ENCODE data around the gene NLRP6.
"Not testable (repeated sequence)": the region's sequence is repeated elsewhere in the genome, so short reads cannot be mapped to it uniquely, and the experiment has no call there.

Gene NLRP6

DNA sequence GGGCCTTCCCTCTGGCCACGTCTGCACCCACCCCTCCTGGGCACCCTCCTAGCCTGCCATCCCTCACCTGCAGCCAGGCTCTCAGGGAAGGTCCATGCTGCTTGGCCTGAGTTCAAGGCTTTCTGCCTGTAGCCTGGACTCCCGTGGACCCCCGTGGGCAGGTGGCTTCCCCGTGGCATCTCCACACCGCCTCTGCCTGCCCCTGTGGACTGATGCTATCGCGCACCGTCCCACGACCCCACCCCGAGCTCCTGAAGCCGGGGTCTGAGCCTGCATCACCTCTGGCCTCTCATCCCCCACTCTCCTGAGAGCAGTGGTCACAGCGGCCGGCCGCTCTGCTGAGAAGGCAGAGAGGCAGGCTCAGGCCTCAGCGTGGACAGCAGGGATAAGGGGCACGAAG lies 16.6 kb downstream of the NLRP6 start:
- FAIRE-seq: no peak

DNA sequence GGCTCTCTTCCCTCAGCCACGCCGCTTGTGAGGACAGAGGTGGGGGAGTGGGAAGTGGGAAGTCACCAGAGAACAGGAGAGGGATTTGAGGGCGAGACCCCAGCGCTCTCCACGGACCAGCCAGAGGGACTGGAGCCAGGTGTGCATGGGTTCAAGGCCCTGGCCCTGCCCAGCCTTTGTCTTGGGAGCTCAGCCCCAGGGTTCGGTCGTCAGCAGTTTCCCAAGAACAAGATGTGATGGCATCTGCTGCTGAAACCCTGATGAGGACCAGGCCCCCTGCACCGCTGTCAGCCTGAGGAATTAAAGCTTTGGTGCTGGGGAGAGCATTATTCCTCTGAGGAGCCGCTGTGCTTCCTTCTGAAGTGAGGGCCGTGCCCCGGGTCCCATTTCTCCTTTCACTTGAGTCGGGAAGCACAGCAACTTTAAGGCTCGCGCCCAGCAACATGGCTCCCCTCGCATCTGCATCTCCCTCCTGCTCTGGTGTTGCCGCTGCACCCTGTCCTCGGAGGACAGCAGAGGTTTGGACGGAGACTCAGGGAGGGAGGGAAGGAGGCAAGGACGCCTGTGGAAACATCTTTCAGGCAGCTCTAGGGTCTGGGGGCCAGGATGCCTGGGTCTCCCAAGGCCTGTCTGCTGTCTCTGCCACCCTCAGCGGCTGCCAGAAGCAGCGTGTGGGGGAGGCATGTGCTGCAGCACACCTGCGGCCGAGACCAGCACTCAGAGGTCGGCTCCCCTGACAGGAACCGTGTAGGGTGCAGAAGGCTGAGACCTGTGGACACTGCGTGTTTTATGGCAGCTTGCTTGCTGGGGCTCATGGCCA lies 17.4 kb downstream of the NLRP6 start:
- FAIRE-seq: no peak

DNA sequence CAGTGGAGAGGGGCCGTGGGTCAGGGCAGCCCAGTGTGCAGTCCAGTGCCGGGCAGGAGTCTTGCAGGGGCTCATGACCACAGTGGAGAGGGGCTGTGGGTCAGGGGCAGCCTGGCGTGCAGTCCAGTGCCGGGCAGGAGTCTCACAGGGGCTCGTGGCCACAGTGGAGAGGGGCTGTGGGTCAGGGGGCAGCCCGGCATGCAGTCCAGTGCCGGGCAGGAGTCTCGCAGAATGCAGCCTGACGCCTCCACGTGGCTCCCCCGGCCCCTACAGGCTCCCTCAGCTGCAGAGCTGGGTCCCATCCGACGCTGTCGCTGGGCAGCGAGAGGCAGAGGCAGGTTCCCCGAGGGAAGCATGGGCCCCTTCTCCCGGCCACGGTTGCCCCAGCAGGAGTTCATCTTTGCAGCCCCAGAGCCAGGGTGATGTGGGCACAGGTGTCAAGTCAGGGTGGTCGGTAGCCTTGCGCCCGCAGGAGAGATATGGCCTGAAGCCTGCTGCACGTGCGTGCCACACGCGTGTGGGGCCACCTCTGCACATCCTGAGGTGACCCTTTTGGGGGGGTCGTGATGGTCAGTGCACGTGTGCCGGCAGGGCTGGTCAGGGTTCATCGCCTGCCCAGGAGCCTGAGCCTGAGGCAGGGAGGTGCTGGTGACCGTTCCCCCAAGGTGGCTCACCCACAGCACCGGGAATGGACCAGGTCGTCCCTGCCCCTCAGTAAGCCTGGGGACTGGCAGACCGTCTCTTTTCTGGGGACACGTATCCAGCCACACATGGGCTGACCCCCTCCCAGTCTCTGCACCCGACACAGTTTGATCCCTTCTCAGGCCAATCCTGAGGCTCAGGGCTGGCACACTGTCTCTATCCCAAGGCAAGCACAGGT lies 18.2 kb downstream of the NLRP6 start:
- FAIRE-seq: no peak

DNA sequence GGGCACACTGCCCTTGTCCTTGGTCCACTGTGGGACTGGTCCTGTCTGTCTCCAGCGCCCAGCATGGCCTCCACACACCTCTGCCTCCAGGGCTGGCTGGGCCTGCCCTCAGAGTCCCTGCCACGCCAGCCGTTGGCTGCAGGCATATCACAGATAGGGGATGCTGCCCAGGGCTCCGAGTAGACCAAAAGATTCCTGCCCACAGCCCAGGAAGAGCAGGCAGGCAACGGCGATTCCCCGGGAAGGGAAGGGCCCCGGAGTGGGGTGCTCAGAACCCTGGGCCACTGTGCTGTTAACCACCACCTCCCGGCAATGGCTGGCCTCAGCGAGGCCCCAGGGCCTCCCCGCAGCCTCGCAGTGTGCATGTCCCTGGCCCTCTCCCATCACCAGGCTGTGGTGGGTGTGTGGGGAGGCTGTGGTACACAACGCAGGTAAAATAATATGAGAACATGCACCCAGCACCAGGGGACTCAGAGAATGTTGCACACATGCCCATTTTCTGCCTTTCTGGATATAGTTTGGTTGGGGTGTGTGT lies 18.9 kb downstream of the NLRP6 start:
- no peak for FAIRE-seq

- FAIRE-seq: no peak
Measured at GRCh38 chr11:297586-298405, 19.6 kb downstream of the NLRP6 start.

GRCh38 chr11:298406-299065 lies 20.3 kb downstream of the NLRP6 start:
- no peak for FAIRE-seq

GRCh38 chr11:299081-299891 lies 21.1 kb downstream of the NLRP6 start, which contains the start of gene IFITM5:
TSS of gene IFITM5 (minus strand) at chr11:299526. CDS start at chr11:299490, 36 bp downstream.
- FAIRE-seq: no peak

DNA sequence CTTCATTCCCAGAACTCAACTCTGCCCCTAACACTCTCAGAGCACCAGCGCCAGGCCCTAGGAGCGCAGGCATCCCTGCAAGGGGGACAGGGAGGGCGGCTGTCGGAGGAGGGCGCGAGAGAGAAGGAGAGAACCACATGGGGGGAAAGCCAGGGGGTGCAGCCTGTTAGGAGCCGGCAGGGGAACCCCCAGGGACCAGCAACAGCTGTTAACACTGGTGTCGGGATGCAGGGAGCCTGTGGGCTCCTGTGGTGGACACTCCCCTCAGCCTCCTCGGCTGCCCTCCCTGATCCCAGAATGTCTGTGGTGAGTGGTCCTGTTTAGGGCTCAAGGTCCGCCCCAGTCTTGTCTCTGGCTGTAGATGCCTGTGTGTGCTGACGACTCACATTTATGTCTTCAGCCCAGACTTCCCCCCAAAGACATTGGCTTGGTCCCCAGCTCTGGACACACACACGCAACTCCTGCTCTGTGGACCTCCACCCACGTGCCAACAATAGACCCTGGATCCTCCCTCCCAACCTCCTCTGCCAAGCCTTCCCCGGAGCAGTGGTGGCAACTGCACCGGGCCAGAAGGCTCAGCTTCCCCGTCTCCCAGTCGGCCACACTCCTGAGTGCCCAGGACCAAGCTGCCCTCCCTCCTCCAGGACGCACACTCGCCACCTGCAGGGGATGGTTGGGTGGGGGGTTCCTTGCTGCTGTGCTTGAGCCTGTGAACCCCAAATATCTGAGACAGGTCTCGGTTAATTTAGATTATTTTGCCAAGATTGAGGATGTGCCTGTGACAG lies 21.9 kb downstream of the NLRP6 start:
- FAIRE-seq: no peak

DNA sequence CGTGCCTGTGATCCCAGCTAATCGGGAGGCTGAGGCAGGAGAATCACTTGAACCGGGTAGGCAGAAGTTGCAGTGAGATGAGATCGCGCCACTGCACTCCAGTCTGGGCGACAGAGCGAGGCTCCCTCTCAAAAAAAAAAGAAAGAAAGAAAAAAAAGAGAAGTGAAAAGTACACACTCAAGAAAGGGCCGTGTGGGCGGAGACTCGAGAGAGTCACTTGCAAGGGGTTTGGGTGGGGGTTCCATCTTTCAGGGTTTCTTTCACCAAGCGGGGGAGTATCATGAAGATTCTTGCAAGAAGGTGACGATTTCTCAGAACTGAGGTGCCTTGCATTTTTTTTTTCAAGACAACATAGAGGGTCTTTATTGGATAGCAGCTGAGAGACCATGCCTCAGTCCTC lies 25.2 kb downstream of the NLRP6 start:
- no peak for FAIRE-seq

DNA sequence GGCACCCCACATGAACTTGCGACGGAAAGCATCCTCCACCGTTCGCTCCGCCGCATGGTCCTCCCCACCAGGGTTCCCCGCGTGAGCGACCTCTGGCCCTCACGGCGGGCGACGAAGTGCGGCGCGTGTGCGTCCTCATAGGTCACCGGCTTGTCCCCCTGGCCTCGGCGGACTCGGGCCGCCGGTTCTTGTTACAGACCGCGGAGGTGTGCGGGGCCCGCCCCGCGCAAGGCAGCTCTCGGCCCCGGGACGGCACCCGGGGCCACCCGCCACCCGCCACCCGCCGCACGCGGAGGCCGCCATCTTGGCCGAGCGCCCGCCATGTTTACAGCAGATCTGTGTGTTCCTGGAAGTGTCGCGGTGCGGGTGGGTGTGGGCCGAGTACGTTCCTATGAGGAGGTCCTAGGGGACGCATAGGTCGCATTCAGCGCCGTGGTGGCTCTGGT lies 25.9 kb downstream of the NLRP6 start:
- no peak for FAIRE-seq

GRCh38 chr11:304915-305843 lies 27.0 kb downstream of the NLRP6 start:
- FAIRE-seq: peak; percentile 13

- FAIRE-seq: no peak
Measured at GRCh38 chr11:305844-306211, 27.6 kb downstream of the NLRP6 start.

DNA sequence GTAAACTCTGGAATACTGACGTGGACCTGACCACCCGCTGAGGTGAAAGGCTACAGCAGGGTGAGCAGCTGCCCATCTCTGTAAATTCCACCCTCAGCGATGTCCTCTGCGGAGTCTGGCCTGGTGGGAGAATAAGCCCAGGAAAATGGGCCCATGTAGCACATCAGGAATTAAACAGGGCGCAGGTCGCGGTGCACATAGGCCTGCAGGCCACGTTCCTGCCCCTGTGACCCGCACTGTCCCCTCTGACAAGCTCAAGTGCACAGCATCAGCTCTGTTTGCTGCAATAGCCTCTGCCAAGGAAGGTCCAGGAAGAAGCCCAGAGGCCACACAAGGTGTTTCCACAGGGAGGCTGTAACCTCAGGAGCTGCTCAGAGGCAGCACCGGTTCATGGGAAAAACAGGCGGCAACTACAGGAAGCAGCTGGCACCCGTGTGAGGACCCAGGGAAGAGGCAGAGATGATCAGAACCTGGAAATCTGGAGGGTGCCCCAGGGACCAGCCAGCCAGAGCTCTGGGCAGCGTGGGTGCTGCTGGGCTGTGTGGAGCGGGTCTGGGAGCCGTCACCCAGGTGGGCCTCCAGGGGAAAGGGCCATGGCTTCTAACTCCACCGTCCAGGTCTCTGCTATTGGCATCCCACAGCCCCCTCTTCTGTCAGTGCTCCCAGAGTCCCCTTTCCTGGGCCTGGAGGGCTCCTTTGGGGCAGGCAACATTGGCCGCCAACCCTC lies 28.6 kb downstream of the NLRP6 start:
- FAIRE-seq: no peak

GRCh38 chr11:307766-308708 lies 29.8 kb downstream of the NLRP6 start, which contains the start of gene IFITM2:
TSS of gene IFITM2 (plus strand) at chr11:307816. CDS start at chr11:308193, 377 bp downstream.
- not testable (repeated sequence) for FAIRE-seq

DNA sequence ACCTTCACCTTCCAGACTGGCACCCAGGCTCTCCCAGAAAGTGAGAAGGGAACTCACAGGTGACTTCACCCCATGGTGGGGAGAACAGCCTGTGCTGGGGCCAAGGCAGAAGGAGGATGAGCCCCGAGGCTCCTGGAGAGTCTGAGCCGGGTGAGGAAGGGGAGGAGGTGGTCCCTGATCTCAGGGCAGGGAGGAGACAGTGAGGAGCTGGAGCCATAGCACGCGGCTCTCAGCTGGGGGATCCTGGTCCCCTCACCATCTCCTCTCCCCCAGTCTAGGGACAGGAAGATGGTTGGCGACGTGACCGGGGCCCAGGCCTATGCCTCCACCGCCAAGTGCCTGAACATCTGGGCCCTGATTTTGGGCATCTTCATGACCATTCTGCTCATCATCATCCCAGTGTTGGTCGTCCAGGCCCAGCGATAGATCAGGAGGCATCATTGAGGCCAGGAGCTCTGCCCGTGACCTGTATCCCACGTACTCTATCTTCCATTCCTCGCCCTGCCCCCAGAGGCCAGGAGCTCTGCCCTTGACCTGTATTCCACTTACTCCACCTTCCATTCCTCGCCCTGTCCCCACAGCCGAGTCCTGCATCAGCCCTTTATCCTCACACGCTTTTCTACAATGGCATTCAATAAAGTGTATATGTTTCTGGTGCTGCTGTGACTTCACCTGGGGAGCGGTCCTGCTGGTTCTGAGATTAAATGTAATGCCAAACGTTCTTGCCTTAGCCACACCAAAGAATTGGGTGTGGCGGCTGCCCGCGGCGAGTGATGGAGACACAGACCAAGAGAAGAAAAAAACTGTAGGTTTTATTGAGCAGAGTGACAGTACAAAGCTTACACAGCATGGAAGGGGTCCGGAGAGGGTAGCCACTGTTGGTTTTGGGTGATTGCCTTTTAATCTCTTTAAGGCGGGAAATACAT lies 30.8 kb downstream of the NLRP6 start:
- not testable (repeated sequence) for FAIRE-seq

DNA sequence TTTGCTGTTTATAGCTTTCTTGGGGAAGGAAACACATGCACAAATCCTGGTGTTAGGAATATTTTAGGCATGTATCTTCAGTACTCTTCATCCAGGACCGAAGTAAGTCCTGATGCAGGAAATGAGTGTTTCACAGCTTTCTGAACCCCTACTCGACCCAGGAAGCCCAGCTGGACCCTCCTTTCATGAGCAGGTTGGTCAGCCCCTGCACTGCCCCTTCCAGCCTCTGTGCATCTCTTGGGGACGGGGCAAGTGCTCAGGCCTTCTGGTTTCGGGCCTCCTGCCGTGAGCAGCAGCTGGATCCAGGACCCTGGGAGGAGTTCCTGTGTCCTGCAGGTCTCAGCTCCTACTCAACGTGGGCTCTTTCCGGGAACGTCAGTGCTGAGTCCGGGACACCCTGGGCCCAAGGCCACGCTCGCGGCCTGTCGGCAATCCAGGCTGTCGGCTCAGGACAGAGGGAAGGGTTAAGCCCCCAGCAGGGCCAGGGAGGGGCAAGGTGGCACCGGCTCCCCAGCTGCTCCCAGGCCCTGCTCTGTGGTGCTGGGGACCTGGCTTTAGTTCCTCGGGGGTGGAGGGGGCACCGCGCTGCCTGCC lies 31.9 kb downstream of the NLRP6 start:
- not testable (repeated sequence) for FAIRE-seq
